ENCODE measurements around the gene SLC6A6.

SLC6A6 gene

GRCh38 chr3:14402304-14402811, at the start of gene SLC6A6:
Gene SLC6A6 (plus strand): TSS chr3:14402606. CDS start chr3:14443635, 41,029 bp downstream.
- DNase-seq = peak; percentile 93
- in situ Hi-C loops (cut with HindIII; ENCODE audit: low pct_ligation_motif_present, low pct_unique_long_range_greater_than_20kb, low sequenced_read_pairs) = no loop called here

- DNase-seq = no peak
- in situ Hi-C loops (cut with HindIII; ENCODE audit: low pct_ligation_motif_present, low pct_unique_long_range_greater_than_20kb, low sequenced_read_pairs) = no loop called here
Observed at GRCh38 chr3:14353502-14353901, 48.9 kb upstream of the SLC6A6 start.

- DNase-seq = no peak
- in situ Hi-C loops (cut with HindIII; ENCODE audit: low pct_ligation_motif_present, low pct_unique_long_range_greater_than_20kb, low sequenced_read_pairs) = no loop called here
Observed at GRCh38 chr3:14357463-14357862, 44.9 kb upstream of the SLC6A6 start.

- DNase-seq = no peak
- in situ Hi-C loops (cut with HindIII; ENCODE audit: low pct_ligation_motif_present, low pct_unique_long_range_greater_than_20kb, low sequenced_read_pairs) = no loop called here
Observed at GRCh38 chr3:14358426-14359211, 43.8 kb upstream of the SLC6A6 start.

GRCh38 chr3:14359348-14359747, 43.1 kb upstream of the SLC6A6 start:
- no peak for DNase-seq
- in situ Hi-C loops (cut with HindIII; ENCODE audit: low pct_ligation_motif_present, low pct_unique_long_range_greater_than_20kb, low sequenced_read_pairs) = no loop called here

GRCh38 chr3:14360123-14360881, 42.1 kb upstream of the SLC6A6 start:
- in situ Hi-C loops (cut with HindIII; ENCODE audit: low pct_ligation_motif_present, low pct_unique_long_range_greater_than_20kb, low sequenced_read_pairs) = no loop called here
- no peak for DNase-seq

- DNase-seq = no peak
- in situ Hi-C loops (cut with HindIII; ENCODE audit: low pct_ligation_motif_present, low pct_unique_long_range_greater_than_20kb, low sequenced_read_pairs) = no loop called here
Observed at GRCh38 chr3:14361068-14361677, 41.2 kb upstream of the SLC6A6 start.

GRCh38 chr3:14362890-14363289, 39.5 kb upstream of the SLC6A6 start:
- in situ Hi-C loops (cut with HindIII; ENCODE audit: low pct_ligation_motif_present, low pct_unique_long_range_greater_than_20kb, low sequenced_read_pairs) = no loop called here
- DNase-seq = no peak

GRCh38 chr3:14363379-14363778, 39.0 kb upstream of the SLC6A6 start:
- no peak for DNase-seq
- in situ Hi-C loops (cut with HindIII; ENCODE audit: low pct_ligation_motif_present, low pct_unique_long_range_greater_than_20kb, low sequenced_read_pairs) = no loop called here

- in situ Hi-C loops (cut with HindIII; ENCODE audit: low pct_ligation_motif_present, low pct_unique_long_range_greater_than_20kb, low sequenced_read_pairs) = no loop called here
- DNase-seq = no peak
Observed at GRCh38 chr3:14363991-14364390, 38.4 kb upstream of the SLC6A6 start.

GRCh38 chr3:14364580-14365292, 37.7 kb upstream of the SLC6A6 start:
- in situ Hi-C loops (cut with HindIII; ENCODE audit: low pct_ligation_motif_present, low pct_unique_long_range_greater_than_20kb, low sequenced_read_pairs) = no loop called here
- DNase-seq = no peak

GRCh38 chr3:14366248-14366647, 36.2 kb upstream of the SLC6A6 start:
- in situ Hi-C loops (cut with HindIII; ENCODE audit: low pct_ligation_motif_present, low pct_unique_long_range_greater_than_20kb, low sequenced_read_pairs) = no loop called here
- DNase-seq = no peak

GRCh38 chr3:14366915-14367823, 35.2 kb upstream of the SLC6A6 start:
- no peak for DNase-seq
- in situ Hi-C loops (cut with HindIII; ENCODE audit: low pct_ligation_motif_present, low pct_unique_long_range_greater_than_20kb, low sequenced_read_pairs) = no loop called here

GRCh38 chr3:14368146-14368545, 34.3 kb upstream of the SLC6A6 start:
- DNase-seq = no peak
- in situ Hi-C loops (cut with HindIII; ENCODE audit: low pct_ligation_motif_present, low pct_unique_long_range_greater_than_20kb, low sequenced_read_pairs) = no loop called here

- in situ Hi-C loops (cut with HindIII; ENCODE audit: low pct_ligation_motif_present, low pct_unique_long_range_greater_than_20kb, low sequenced_read_pairs) = no loop called here
Observed at GRCh38 chr3:14368885-14369284, 33.5 kb upstream of the SLC6A6 start.

GRCh38 chr3:14369675-14370669, 32.4 kb upstream of the SLC6A6 start:
- peak; percentile 27 for DNase-seq
- in situ Hi-C loops (cut with HindIII; ENCODE audit: low pct_ligation_motif_present, low pct_unique_long_range_greater_than_20kb, low sequenced_read_pairs) = no loop called here

More at GRCh38 chr3:14368885-14369284, 33.5 kb upstream of the SLC6A6 start:
- no peak for DNase-seq

All from ACHN (cell line).